GM19467 (cell line): Measurements from ENCODE around the gene U2AF1L4.

ENCODE experiments used
- ATAC-seq: cut with Tn5 transposase; IDR thresholded peaks from one replicate; pipeline ENCODE4 v1.9.1; 2021; ENCODE audit warnings: mild to moderate bottlenecking, moderate library complexity; ENCODE audit not compliant: unreplicated experiment

Gene U2AF1L4

DNA sequence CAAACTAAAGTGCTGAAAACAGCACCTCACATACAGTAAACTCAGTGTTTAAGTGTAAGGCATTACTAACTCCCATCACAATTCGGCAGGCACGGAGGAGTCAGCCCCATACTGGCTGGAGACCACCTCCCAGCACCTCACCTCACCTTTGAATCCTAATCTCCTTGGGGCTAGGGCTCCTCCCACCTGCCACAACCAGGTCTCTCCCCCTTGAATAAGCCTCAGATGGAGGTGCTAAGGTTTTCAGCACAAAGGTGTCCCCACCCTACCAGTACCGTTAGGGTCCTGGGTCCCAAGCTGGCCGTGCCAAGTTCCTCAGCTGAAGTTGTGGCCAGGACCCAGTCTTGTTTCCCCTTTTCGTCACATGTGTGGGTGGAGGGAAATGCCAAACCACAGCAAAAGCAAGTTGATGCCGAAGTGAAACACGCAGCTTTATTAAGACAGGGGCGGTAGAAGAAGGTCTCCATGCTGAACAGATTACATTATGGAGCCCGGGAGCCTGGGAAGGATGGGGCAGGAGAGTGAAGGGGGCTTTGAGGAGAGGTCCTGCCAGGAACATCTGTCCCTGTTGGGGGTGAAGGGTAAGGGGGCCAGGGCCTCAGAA is 3.0 kb downstream of the U2AF1L4 start, which contains the start of gene IGFLR1:
IGFLR1 (minus strand) TSS at position 332 of the 604 bp plus-strand sequence. CDS start 1,272 bp downstream, outside the sequence.
- ATAC-seq: no peak

GRCh38 chr19:35741203-35741515 is 4.1 kb downstream of the U2AF1L4 start:
- ATAC-seq: no peak

DNA sequence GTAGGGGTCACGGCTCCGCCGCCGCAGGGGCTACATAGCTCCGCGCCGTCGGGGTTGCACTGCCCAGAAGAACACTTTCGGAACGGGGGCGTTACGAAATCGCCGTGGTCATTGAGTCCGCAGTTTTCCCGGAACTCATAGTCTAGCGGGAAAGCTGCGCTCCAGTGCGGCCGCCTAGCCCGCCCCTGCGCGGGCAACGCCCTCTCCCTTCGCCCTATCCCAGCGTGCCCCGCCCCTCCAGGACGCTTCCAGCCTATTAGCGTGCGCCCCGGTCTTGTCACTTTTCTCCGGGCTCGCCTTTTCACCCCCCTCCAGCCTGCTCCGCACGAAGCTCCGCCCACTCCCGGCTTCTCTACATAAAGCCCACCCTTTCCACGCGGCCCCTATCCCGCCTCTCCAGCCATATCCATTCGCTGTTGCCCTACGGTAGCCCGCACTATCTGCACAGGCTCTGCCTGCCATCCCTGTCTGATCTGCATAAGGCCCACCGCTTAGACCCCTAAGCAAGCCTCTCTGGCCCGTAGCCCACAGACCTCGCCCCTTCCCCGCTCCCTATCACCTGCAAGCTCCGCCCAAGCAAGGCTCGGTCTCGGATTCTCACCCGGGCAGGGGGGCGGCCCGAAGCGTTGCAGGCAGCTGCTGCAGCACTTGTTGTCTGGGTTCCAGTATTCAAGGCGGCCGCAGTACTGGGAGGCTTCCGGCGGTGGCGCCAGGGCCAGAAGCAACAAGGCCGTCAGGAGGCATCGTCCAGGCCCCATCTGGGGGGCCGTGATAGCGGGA is 4.6 kb downstream of the U2AF1L4 start:
- peak; percentile 44 for ATAC-seq

- no peak for ATAC-seq
These were observed 5.2 kb downstream of the U2AF1L4 start for GRCh38 chr19:35740108-35740422.

DNA sequence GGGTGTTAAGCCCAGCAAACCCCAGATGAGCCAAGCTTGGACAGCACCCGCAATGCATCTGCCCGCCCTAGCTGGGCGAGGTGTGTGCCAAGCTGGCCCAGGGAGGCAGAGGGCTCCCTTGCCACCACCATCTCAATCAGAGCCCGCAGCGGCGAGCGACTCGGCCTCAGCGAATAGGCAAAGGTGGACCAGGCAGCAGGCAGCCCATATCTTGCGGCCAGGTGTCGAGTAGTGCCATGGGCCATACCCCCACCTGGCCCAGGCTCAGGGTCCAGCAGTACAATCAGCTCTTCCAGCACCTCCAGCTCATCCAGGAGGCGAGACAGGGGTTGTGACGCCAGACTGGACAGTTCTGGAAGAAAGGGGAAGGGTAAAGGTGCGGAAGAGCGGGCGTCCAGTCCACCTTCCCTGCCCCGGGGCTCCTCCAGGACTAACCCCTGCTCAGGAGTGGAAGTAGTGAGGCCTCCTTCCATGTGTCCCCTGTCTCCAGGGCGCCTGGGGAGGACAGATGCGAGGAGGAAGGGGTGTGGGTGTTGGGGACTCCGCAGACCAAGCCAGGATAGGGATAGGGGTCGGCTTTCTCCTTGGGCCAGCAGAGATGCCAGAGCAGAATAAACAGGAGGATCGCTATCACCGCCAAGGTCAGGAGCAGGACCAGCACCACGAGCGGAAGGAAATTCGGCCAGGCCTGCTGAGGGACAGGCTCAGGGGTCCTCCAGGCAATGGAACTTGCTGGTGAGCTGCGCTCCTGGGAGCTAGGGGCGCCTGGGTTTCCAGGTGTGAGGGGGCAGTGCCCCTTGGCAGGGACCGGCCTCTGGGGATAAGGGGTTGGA is 5.7 kb downstream of the U2AF1L4 start:
- no peak for ATAC-seq

DNA sequence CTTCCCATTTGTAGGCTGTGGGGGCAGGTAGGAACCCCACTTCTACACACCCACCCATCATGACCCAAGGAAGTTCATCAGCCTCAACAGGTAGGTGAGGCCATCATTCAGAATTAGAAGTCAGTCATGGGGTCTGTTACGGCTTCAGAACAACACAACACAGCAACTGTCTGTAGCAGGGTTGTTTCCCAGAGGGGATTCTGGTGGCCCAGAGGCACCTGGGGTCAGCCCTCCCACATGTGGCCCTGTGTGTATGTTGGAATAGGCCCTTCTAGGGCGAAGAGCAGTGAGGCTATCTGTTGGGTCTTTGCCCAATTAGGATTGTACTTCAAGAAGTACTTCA is 6.4 kb downstream of the U2AF1L4 start:
- no peak for ATAC-seq

- no peak for ATAC-seq
These were observed 7.0 kb downstream of the U2AF1L4 start for GRCh38 chr19:35738021-35738886.

DNA sequence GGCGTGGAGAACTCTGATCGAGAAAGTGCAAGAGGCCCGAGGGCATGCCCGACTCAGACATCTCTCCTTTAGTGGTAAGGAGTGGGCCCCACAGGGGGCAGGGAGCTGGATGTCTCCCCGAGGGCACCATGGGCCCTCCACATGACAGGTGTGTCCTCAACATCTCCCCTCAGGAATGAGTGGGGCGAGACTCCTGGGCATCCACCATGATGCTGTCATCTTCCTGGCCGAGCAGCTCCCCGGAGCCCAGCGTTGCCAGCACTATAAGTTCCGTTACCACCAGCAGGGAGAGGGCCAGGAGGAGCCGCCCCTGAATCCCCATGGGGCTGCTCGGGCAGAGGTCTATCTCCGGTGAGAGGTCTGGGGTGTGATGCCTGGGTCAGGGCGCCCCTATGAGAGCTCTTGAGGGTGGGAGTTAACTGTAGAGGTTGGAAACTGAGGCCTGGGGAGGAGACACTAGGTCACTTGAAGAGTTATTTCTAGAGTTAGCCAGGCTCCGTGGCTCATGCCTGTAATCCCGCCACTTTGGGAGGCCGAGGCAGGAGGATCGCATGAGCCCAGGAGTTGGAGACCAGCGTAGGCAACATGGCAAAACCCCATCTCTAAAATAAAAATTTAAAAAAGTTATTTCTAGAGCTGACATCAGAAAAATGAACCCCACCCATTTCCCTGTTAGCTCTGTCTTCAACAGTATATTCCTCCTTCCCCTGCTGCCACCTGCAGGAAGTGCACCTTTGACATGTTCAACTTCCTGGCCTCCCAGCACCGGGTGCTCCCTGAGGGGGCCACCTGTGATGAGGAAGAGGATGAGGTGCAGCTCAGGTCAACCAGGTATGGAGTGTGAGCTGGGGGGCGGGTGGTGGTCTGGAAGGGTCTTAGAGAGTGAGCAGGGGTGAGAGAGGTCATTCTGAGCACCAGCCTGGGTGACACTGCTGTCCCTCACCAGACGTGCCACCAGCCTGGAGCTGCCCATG is 8.0 kb downstream of the U2AF1L4 start:
- no peak for ATAC-seq

GRCh38 chr19:35734889-35735288 is 10.3 kb downstream of the U2AF1L4 start:
- no peak for ATAC-seq

DNA sequence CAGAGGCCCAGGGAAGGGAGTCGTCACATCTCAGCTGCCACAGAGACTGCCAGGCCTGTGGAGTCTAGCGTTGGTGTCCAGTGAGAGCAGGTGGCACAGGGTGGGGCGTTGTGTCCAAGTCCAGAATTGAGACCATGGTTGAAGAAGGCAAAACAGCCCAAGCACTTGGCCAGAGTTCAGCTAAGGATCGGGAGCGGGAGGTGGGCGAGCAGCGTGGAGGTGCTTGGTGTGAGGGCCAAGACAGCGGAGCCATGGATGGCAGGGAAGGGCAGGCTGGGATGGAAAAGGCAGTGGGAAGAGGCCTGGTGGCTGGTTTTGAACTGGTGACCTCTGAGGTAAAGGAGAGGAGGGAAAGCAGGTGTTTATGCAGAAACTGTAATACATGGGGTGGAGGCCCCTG is 10.9 kb downstream of the U2AF1L4 start:
- no peak for ATAC-seq

DNA sequence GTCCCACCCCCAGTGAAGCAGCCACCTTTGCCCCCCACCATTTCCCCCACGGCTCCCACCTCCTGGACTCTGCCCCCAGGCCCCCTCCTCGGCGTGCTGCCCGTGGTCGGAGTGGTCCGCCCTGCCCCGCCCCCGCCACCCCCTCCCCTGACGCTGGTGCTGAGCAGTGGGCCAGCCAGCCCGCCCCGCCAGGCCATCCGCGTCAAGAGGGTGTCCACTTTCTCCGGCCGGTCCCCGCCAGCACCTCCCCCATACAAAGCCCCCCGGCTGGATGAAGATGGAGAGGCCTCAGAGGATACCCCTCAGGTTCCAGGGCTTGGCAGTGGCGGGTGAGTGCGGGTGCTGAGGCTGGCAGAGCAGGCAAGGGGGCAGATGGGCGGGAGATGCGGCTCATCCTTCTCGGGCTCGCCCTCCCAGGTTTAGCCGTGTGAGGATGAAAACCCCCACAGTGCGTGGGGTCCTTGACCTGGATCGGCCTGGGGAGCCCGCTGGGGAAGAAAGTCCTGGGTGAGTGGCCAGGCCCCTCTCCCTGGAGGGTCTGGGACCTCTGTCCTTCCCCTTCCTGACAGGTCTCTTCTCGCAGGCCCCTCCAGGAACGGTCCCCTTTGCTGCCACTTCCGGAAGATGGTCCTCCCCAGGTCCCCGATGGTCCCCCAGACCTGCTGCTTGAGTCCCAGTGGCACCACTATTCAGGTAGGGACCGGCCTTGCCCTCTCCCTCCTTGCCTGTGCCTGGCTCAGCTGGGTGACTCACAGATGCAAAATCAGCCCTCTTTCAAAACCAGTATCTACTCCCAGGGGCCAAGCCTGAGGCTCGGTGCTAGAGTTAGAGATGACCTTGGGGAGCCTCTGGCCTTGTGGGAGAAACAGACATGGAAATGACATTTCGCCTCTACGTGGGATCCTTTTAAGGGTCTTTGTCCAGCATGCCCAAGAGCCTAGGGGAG is 11.8 kb downstream of the U2AF1L4 start:
- no peak for ATAC-seq

- ATAC-seq: no peak
These were observed 12.6 kb downstream of the U2AF1L4 start for GRCh38 chr19:35732540-35733179.

- no peak for ATAC-seq
These were observed 13.3 kb downstream of the U2AF1L4 start for GRCh38 chr19:35731779-35732405.

GRCh38 chr19:35731353-35731752 is 13.9 kb downstream of the U2AF1L4 start:
- ATAC-seq: no peak

- no peak for ATAC-seq
These were observed 14.9 kb downstream of the U2AF1L4 start for GRCh38 chr19:35730326-35730725.

DNA sequence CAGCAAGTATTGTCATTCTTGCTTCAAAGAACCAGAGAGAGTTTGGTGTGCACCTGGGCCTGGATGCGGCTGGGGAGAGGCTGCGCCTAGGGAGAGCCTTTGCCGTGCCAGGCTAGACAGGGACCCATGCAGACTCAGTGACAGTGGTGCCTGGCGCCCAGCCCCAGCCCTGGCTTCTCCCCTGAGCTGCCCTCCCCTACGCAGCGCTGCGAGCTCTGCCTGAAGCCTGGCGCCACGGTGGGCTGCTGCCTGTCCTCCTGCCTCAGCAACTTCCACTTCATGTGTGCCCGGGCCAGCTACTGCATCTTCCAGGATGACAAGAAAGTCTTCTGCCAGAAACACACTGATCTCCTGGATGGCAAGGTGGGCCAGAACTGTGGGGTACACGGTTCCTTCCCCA is 15.5 kb downstream of the U2AF1L4 start:
- ATAC-seq: no peak

DNA sequence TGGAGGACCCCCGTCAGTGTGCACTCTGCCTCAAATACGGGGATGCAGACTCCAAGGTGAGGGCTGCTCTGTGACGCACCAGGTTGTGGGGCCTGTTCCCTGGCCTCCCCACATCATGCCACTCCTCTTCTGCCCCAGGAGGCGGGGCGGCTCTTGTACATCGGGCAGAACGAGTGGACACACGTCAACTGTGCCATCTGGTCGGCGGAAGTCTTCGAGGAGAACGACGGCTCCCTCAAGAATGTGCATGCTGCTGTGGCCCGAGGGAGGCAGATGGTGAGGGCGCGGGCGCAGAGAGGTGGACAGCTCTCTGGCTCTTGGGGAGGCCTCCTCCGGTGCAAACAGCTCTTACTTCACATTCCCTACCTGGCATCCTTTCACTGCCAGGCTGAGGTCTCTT is 16.2 kb downstream of the U2AF1L4 start:
- no peak for ATAC-seq
